ENCODE results near the gene FBLN2. TPM values are rescaled to one million over a fixed set of nuclear protein-coding genes. Genes with fewer than 3 reads are reported as not detected.

Gene FBLN2
- total and polyA plus RNA-seq, 2 of the 4 experiments (the other 2 are of a cell fraction) = 11.8 to 60.8 TPM

DNA sequence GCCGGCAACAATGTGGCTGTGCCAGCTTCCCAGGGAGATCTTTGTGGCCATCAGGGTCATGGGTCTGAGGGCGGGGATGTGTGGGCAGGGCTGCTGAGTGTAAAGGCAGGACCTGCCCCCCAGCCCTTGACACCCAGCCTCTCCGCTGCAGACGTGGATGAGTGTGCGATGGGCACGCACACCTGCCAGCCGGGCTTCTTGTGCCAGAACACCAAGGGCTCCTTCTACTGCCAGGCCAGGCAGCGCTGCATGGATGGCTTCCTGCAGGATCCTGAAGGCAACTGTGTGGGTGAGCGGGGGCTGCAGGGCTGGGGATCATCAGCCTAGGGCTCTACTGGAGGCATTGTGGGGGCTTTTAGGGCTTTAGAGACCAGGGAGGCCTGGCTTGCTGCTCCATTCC, 78.8 kb downstream of the FBLN2 start:
- H3K18ac ChIP-seq (ENCODE audit: low read depth, low read length) = no peak overlapping the region
- no peak overlapping the region for H2AK5ac ChIP-seq (ENCODE audit: low read depth, low read length)
- no peak overlapping the region for H3K27ac ChIP-seq (ENCODE audit: insufficient read depth, low read length)
- H4K91ac ChIP-seq (ENCODE audit: insufficient read depth, low read depth, low read length) = no peak overlapping the region
- no peak overlapping the region for H3K23ac ChIP-seq (ENCODE audit: low read depth, low read length)
- ATAC-seq (ENCODE audit: low read depth) (no peak), DNase-seq (no peak)
- no peak overlapping the region for H2BK120ac ChIP-seq (ENCODE audit: low read depth, low read length)
- H3K4ac ChIP-seq (ENCODE audit: low read depth, low read length) = no peak overlapping the region
- no peak overlapping the region for H2BK15ac ChIP-seq (ENCODE audit: low read depth, low read length)
- no peak for TF ChIP-seq FOS (IDR thresholded peaks at IDR 0.05; ENCODE audit: low read depth, low read length)
- TF ChIP-seq RAD21 (IDR thresholded peaks at IDR 0.05; ENCODE audit: low read length) = no peak
- no peak for TF ChIP-seq CHD1 (IDR thresholded peaks at IDR 0.05; ENCODE audit: low read depth, low read length)
- TF ChIP-seq, protein P1, sequence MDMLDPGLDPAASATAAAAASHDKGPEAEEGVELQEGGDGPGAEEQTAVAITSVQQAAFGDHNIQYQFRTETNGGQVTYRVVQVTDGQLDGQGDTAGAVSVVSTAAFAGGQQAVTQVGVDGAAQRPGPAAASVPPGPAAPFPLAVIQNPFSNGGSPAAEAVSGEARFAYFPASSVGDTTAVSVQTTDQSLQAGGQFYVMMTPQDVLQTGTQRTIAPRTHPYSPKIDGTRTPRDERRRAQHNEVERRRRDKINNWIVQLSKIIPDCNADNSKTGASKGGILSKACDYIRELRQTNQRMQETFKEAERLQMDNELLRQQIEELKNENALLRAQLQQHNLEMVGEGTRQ (IDR thresholded peaks at IDR 0.05; ENCODE audit: low read depth, low read length) = no peak
- TF ChIP-seq CEBPB (IDR thresholded peaks at IDR 0.05; ENCODE audit: low read depth, low read length) = no peak
- TF ChIP-seq POLR2A (IDR thresholded peaks at IDR 0.05; ENCODE audit: low read depth, low read length) = no peak
- no peak for TF ChIP-seq MXI1 (IDR thresholded peaks at IDR 0.05; ENCODE audit: borderline replicate concordance, low read depth, low read length)
- WGBS, 2 experiments (ENCODE audit: extremely low coverage in 2 of 2, insufficient read length in 1 of 2) = 100% methylated on average over 3 of the region's 9 CpGs; no CpG with 5 or more reads in 1 of the 2 experiments
- ChIA-PET POLR2A (ENCODE audit: unreplicated experiment) (no interaction called here), CTCF (interaction anchor here (0.6 kb wide), 1 partner anchor 20 kb away, joined by 3 read pairs; no protein-coding TSS in a partner anchor)
- H2AK9ac ChIP-seq (replicated peaks; ENCODE audit: low read depth, low read length, poor library complexity) = no peak overlapping the region
- in situ Hi-C loops (cut with MboI; ENCODE audit: low sequenced_read_pairs) = no loop called here
- intact Hi-C loops (cut with micrococcal nuclease) = no loop called here
- no peak overlapping the region for H2AFZ ChIP-seq (replicated peaks; ENCODE audit: low read length, poor library complexity)
- H3K9me1 ChIP-seq (ENCODE audit: insufficient read depth, low read length) = no peaks in the 10 kb centered on the region
- no peaks in the 10 kb centered on the region for H3K9me3 ChIP-seq (ENCODE audit: control insufficient read depth, insufficient read depth, low read length)
- no TSS peak for BruUV-seq (replicated peaks)
- no peak overlapping the region for H3K14ac ChIP-seq (replicated peaks; ENCODE audit: low read depth, low read length)
- H4K20me1 ChIP-seq (ENCODE audit: insufficient read depth, low read length) = no peaks in the 10 kb centered on the region
- no peak overlapping the region for H3K56ac ChIP-seq (ENCODE audit: extremely low read depth, insufficient read depth, low read length)
- no peaks in the 10 kb centered on the region for H3K79me1 ChIP-seq (ENCODE audit: low read depth in 1 of 2, low read length in 2 of 2)
- dilution Hi-C loops (cut with HindIII; ENCODE audit: low sequenced_read_pairs, unreplicated experiment) = no loop called here
- no peak overlapping the region for H3K4me2 ChIP-seq (ENCODE audit: low read depth, low read length)
- H4K8ac ChIP-seq (ENCODE audit: low read depth in 2 of 2, low read length in 2 of 2) = no peak overlapping the region
- no peaks in the 10 kb centered on the region for H3K4me1 ChIP-seq (ENCODE audit: control insufficient read depth, insufficient read depth, low read length)
- H3K9ac ChIP-seq (ENCODE audit: low read depth, low read length) = no peak overlapping the region
- H3K27me3 ChIP-seq (ENCODE audit: control insufficient read depth, insufficient read depth, low read length) = no peaks in the 10 kb centered on the region
- H2BK5ac ChIP-seq (ENCODE audit: low read depth, low read length, poor library complexity, severe bottlenecking) = no peak overlapping the region
- H3K4me3 ChIP-seq (ENCODE audit: insufficient read depth, low read depth, low read length) = no peak overlapping the region
- no peak overlapping the region for H2BK20ac ChIP-seq (ENCODE audit: low read depth, low read length)
- no peaks in the 10 kb centered on the region for H3K36me3 ChIP-seq (ENCODE audit: control insufficient read depth, insufficient read depth, low read length)
- H4K5ac ChIP-seq (ENCODE audit: low read depth, low read length) = no peak overlapping the region

All from IMR-90 (cell line).